NCI-H146 treated with DMSO at 0.1 percent for 48 hours (cell line): ENCODE measurements around the gene PTGIR.

Experiments
- DNase-seq: peaks from one replicate; lab custom pipeline; 2025; ENCODE audit not compliant: unreplicated experiment; lab: John Stamatoyannopoulos, UW

The PTGIR gene

GRCh38 chr19:46624958-46625661 is at the start of gene PTGIR:
Gene PTGIR (minus strand): TSS chr19:46625089. CDS start chr19:46624225, 864 bp downstream.
- no peak for DNase-seq

DNA sequence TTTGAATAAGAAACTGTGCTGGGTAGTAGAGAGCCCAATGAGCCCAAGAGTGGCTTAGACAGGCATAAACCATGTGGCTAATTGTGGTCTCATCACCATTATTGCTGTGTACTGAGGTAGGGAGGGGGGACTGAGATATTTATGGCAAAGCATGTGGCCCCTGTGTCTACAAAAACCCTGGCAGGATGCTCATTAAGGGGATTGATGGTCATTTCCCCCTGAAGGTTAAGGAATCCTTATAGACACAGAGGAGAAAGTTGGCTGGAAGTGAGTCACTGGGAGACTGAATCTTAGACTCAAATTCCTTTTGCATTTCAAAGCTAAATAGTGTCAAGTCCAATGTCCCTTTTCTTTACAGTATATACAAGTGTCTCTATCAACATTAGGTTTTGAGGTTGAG is 45.9 kb upstream of the PTGIR start:
- DNase-seq, result no peak

DNA sequence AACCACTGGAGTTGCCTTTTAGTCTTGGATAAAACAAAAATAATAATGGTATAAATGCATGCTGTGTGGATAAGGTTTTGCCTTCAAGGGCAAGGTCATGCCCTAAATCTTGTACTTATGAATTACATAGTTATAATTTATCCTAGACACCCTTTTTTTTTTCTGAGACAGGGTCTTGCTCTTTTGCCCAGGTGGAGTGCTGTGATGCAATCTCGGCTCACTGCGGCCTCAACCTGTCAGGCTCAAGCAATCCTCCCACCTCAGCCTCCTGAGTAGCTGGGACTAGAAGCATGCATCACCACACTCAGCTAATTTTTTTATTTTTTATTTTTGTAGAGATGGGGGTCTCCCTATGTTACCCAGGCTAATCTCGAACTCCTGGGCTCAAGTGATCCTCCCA is 43.8 kb upstream of the PTGIR start:
- no peak for DNase-seq

DNA sequence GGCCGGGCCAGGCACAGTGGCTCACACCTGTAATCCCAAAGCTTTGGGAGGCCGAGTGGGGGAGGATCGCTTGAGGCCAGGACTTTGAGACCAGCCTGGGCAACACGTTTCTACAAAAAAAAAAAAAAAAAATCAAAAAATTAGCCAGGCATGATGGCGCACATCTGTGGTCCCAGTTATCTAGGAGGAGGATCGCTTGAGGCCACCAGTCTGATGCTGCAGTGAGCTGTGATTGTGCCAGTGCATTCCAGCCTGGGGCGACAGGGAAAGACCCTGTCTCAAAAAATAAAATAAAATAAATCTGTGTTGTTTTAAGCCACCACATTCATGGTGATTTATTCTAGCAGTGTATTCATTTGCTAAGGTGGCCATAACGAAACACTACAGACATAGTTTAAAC is 40.2 kb upstream of the PTGIR start:
- DNase-seq, result no peak

GRCh38 chr19:46661735-46662592 is 37.1 kb upstream of the PTGIR start:
- DNase-seq, result peak; percentile 89

- peak; percentile 100 for DNase-seq
Observed at GRCh38 chr19:46661020-46661731, 36.3 kb upstream of the PTGIR start, which contains the start of gene DACT3. Gene DACT3 (minus strand): TSS chr19:46661182. CDS start chr19:46661064, 118 bp downstream.

GRCh38 chr19:46660551-46661019 is 35.7 kb upstream of the PTGIR start:
- DNase-seq, result no peak

DNA sequence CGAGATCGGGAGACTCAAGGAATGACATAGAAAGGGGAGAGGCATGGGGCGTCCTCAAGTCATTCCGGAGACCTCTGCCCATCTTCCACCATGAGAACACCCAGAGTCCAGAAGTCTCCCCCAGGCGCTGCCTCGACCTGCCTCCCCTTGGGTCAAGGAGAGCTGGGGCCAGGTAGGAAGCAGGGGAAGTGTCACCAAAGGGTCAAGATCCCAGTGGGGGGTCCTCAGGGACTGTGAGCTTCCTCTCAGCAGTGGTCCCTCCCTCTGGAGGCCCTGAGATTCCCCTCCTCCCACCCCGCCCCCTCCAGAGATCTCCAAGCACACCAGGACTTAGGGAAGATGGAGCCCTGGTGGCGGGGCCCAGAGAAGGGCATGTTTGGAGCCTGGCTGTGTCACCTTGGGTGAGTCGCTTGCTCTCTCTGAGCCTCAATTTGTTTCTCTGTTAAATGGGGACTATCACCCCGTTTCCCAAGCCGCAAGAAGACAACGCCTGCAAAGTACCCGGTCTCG is 35.2 kb upstream of the PTGIR start:
- no peak for DNase-seq

DNA sequence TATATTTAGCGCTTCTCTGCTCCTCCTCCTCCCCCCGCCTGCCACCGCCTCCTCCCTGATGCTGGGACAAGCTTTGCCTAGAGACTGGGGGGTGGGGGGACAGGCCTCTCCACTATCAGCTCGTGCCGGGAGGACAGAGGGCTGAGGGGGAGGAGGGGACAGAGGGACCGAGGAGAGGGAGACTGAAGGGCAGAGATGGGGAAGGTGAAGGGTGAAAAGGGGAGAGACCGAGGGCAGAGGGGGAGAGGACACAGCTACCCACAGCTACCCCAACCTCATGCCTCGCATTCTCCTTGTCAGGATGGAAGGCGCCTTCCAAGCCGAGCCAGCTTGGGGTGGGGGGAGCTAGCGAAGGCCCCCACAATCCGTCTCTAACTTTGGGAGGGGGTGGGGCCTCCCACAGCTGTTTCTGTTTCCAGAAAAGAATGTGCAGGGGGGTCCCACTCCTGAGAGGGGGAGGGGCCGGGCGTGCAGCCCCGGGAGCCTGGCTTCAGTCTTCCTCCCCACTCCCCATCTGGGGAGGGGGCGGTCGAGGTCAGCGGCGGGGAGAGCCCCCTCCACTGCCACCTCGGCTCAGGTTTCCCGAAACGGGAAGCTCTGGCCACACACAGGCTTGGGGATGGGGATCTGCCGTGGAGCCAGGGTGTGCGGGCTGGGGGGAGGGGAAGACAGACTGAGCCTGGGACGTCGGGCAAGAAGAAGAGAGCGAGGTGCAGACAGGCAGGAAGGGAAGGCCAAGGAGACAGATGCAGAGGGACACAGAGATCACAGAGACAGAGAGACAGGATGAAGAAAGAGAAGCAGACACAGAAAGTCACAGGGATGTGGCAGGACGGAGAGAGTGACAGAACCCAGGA is 34.5 kb upstream of the PTGIR start:
- no peak for DNase-seq

GRCh38 chr19:46656541-46656940 is 31.7 kb upstream of the PTGIR start:
- DNase-seq, result no peak

DNA sequence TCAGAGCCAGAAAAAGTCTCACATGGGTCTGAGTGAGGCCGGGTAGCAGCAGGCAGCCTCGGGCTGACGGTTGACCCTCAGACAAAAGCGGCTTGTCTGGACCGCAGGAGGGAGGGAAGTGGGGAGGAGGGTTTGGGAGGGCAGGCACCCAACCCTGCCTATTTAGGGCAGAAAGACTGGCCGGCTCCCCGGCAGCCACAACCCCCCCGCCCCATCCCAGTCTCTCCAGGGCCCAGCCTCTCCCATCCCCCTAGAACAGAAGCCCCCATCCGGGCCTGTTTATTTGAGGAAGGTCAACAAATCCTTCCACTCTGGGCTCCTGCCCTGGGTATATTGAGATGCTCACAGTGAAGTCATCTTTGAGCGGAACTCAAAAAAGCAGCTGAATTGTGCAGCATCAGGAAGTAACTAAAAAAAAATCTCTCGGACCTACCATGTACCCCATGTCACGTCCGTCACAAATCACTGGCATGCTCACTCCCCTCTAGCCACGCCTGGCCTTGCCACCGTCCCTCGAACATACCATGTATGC is 29.8 kb upstream of the PTGIR start:
- no peak for DNase-seq

GRCh38 chr19:46650445-46650844 is 25.6 kb upstream of the PTGIR start:
- no peak for DNase-seq

- DNase-seq, result no peak
Observed at GRCh38 chr19:46648961-46649960, 24.4 kb upstream of the PTGIR start.

- DNase-seq, result no peak
Observed at GRCh38 chr19:46648060-46648960, 23.4 kb upstream of the PTGIR start.

DNA sequence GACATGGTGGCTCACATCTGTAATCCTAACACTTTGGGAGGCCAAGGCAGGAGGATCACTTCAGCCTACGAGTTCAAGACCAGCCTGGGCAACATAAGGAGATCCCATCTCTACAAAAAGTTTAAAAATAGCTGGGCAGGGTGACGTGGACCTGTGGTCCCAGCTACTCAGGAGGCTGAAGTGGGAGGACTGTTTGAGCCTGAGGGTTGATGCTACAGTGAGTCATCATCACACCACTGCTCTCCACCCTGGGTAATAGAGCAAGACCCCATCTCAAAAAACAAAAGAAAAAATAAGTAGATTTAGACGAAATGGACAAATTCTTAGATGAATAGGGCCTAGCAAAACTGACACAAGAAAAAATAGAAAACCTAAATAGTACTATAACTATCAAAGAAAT is 21.5 kb upstream of the PTGIR start:
- DNase-seq, result no peak

DNA sequence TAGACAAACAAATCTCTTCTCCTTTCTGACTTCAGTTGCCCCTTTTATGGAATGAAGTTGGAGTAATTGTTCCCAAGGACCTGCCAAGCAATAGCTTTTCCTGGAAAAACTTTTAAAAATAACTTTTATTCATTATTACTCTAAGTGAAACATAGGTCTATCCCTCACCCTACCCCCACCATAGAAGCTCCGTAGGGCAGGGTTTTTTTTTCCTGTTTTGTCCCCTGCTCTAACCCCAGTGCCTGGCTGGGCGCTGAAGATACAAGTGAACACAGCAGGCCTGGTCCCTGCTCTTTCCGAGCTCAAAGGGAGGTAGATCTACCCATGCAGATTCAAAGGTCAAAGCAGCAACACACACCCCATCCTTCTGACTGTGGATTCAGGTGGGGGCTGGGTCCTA is 19.8 kb upstream of the PTGIR start:
- DNase-seq, result no peak

DNA sequence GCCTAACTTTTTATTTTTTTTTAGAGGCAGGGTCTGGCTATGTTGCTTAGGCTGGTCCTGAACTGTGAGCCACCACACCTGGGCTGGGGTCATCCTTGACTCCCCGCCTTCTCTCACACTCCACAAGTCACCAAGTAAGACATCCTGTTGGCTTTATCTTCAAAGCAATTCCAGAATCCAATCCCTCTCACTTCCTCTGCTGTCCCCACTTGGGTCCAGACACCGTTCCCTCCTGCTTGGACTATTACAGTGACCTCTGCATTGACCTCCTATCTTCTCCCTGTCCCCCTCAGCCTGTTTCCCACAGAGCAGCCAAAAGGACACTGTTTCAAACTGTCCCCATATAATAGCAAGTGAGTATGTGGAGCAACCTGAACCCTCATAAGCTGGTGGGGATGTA is 15.8 kb upstream of the PTGIR start:
- DNase-seq, result no peak
